NCI-H446 treated with DMSO at 0.1 percent for 48 hours (cell line): ENCODE measurements around the gene FLYWCH1.
A peak's percentile ranks its signal among the peaks of the same experiment; 100 is the strongest.

Experiments used
- DNase-seq: peaks from one replicate; lab custom pipeline; 2025; lab: John Stamatoyannopoulos, UW

The FLYWCH1 gene

GRCh38 chr16:2983706-2984136 is 72.0 kb downstream of the FLYWCH1 start:
- peak; percentile 26 for DNase-seq

GRCh38 chr16:2985462-2985861 is 73.7 kb downstream of the FLYWCH1 start:
- DNase-seq = peak; percentile 35

- peak; percentile 86 for DNase-seq
Observed at GRCh38 chr16:2985893-2986355, 74.2 kb downstream of the FLYWCH1 start.

GRCh38 chr16:2986623-2987188 is 75.0 kb downstream of the FLYWCH1 start:
- no peak for DNase-seq

- no peak for DNase-seq
Observed at GRCh38 chr16:2987286-2987685, 75.6 kb downstream of the FLYWCH1 start.

- peak; percentile 27 for DNase-seq
Observed at GRCh38 chr16:2987833-2988232, 76.1 kb downstream of the FLYWCH1 start.

- no peak for DNase-seq
Observed at GRCh38 chr16:2988590-2989099, 76.9 kb downstream of the FLYWCH1 start.

GRCh38 chr16:2990891-2991290 is 79.2 kb downstream of the FLYWCH1 start:
- no peak for DNase-seq

- no peak for DNase-seq
Observed at GRCh38 chr16:2991566-2992261, 80.0 kb downstream of the FLYWCH1 start.

GRCh38 chr16:2992383-2993081 is 80.8 kb downstream of the FLYWCH1 start:
- DNase-seq = no peak

GRCh38 chr16:2996298-2996697 is 84.6 kb downstream of the FLYWCH1 start:
- no peak for DNase-seq

GRCh38 chr16:2999929-3000328 is 88.2 kb downstream of the FLYWCH1 start:
- no peak for DNase-seq

- DNase-seq = no peak
Observed at GRCh38 chr16:3000540-3000939, 88.8 kb downstream of the FLYWCH1 start.
